ENCODE data around the gene SIL1.
A peak's percentile ranks its signal among the peaks of the same experiment; 100 is the strongest.
"Not testable (repeated sequence)": the region's sequence is repeated elsewhere in the genome, so short reads cannot be mapped to it uniquely, and the experiment has no call there.

Gene SIL1

DNA sequence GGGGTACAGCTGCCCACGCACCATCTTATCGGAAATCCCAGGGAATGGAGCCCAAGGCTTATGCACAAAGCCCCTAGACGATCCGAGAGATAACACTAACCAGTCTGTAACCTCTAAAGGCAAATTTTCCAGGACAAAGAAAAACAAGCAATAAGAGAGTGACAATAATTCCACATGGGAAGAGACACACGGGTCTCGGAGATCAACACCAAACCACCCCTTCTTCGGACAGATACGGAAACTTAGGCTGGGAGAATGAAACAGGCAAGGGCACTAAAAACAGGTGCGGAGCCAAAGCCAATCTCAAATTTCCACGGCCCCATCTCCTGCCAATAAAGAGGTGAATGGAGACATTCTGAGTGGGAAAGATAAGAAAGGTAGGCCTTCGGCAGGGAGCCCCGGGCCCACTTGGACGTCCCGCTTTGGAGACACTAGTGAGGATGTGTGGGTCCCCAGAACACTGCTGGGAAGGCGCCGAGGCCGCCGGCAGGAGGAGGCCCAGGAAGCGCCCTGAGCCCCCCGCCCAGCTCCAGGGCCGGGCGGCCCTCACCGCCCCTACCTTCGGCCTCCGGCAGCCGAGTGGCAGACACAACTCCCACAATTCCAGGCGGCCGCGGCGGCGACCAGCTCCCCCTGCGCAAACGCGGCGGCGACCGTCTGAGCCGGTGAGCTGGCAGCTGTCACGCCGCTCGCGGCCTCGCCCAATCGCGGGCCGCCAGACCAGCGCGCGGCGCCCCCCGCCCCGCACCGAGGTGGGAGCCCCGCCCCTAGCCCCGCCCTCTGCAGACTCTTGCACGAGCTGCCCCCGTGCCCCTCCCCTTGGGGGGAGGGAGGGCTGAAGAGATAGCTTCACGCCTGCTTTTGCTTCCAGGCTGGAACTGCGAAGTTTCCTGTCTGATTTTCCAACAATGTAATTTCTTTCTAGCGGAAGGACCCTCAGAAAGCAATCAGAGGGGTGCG lies at the start of gene SIL1:
SIL1 (minus strand) TSS at position 659 of the 960 bp plus-strand sequence. CDS start 70,525 bp downstream, outside the sequence.
- DNase-seq = peak; percentile 98

- DNase-seq = peak; percentile 63
Measured at GRCh38 chr5:139246394-139246793, 48.2 kb upstream of the SIL1 start.

DNA sequence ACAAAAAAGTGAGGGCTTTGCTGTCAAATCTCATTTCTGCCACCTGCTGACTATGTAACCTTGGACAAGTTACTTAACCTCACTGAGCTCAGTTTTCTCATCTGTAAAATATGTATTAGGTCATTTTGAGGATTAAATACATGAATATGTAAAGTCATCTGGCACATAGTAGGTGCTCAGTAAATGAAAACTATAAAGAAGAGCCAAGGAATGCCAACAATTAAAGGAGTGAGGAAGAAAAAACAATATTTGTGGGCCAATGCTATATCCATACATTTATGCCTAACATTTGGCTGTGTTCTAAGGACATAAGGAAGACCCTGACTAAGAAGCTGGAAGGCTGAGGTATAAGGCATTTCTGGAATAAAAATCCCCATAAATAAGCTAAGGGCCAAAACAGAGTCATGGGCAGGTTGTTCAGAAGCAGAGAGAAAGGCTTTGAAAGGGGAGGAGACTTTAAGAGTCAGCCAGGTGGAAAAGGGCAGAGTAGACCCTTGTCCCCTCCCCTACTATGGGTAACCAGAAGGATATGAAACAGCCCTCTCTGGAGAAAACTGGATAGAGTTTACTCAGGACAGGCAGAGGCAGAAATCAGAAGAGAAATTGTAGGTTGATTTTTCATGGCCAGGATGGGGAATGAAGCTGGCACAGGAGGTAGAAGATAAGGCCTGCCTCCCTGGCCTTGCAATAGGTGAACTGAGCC lies 47.6 kb upstream of the SIL1 start:
- no peak for DNase-seq

GRCh38 chr5:139243425-139243970 lies 45.3 kb upstream of the SIL1 start:
- DNase-seq = no peak

DNA sequence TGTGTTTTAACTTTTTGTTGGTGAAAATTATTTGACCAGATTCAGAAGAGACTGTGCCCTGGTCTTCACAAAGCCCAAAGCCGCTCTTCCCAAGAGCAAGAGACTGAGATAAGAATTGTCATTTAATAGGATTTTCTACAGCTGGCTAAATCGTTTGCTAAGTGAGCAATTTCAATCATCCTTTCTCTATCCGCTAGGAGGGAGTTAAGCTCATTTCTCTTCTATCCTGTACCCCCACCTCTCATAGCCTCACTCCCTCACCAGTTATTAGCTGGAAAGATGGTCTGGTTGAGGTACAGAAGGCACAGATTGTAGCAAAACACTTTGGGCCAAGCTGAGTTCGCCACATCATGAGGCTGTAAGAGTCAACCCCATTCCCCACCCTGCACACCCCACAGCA lies 43.0 kb upstream of the SIL1 start:
- DNase-seq = no peak

DNA sequence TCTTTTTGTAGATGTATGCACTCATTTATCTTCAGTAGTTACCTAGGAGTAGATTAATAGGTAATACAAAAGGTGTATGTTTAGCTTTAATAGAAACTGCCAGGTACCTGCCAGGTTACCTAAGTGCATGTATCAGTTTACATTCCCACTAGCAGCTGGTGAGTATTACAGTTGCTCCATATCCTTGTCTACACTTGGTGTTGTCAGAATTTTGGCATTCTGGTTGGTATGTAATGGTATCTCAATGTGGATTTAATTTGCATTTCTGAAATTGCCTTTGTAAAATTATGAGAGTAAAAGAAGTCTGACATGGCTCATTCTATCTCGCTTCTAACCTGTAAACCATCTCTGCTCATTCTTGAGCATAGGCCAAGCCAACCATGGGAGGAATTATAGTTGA lies 38.3 kb upstream of the SIL1 start:
- DNase-seq = no peak

DNA sequence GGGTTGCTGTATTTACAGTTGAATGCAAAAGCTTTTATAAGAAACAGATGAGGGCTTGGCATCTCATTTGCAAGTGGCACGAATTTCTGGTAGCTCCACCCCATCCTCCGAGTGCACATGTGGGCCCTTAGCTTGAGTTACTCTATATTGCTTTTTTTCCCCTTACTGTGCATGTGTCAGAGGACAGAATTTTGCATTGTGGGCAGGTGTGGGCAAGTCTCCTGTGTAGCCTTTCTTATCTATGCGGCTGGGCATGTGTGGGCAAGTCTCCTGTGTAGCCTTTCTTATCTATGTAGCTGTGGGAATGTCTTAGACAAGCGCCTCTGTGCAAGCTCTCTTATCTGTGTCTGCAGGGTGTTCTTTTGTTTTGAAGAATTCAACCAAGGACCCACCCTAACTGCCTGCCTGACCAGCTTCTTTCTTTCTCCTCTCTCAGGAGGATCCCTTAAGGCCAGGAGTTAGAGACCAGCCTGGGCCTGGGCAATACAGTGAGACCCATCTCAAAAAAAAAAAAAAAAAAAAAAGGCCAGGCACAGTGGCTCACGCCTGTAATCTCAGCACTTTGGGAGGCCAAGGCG lies 34.1 kb upstream of the SIL1 start:
- no peak for DNase-seq

DNA sequence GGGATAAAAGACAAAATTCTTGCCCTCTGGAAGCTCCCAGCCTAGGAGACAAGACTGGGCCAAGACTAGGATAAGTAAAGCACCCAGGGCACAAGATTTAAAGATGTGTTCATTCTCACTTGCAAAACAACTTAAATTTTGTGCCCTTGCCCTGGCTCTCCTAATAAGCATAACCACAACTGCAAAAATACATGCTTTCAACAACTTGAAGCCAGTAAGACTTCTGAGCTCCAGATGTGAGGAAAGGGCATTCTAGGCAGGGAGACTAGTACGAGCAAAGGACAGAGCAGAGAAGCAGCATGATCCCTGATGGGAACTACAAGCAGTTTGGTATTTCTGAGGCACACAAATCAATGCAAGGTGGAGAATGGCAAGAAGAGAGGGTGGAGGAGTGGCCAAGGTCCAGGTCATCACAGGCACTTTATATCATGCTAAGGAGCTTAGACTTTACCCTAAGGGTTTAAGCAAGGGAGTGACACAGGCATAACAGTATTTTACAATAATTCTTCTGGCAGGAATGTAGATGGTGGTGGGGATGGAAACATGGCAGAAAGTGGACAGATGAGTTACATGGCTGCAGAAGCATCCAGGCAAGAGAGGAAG lies 30.1 kb upstream of the SIL1 start:
- no peak for DNase-seq

DNA sequence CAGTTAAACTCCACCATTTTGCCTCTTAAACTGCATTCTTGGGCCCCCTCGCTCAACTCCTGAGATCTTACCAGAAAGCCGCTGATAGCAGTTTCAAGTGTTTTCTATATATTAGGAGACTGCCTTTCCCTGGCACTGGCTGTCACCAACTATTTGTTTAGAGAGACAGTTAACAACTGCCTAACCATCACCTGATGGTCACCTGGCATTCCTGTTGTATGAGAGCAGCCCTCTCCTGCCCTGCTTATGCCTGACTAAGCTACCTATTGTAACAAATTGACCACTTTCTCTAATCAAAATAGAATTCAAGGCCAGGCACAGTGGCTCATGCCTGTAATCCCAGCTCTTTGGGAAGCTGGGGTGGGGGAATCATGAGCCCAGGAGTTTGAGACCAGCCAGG lies 28.0 kb upstream of the SIL1 start:
- DNase-seq = no peak

GRCh38 chr5:139223481-139223880 lies 25.3 kb upstream of the SIL1 start:
- DNase-seq = no peak

GRCh38 chr5:139222346-139222745 lies 24.2 kb upstream of the SIL1 start:
- no peak for DNase-seq

DNA sequence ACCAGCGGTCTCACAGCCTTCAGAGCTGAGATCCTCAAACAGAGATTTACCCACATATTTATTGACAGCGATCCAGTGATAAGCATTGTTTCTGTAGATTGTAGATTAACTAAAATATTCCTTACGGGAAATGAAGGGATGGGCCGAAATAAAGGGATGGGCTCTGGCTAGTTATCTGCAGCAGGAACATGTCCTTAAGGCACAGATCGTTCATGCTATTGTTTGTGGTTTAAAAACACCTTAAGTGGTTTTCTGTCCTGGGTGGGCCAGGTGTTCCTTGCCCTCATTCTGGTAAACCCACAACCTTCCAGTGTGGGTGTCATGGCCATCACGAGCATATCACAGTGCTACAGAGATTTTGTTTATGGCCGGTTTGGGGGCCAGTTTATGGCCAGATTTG lies 19.9 kb upstream of the SIL1 start:
- not testable (repeated sequence) for DNase-seq

DNA sequence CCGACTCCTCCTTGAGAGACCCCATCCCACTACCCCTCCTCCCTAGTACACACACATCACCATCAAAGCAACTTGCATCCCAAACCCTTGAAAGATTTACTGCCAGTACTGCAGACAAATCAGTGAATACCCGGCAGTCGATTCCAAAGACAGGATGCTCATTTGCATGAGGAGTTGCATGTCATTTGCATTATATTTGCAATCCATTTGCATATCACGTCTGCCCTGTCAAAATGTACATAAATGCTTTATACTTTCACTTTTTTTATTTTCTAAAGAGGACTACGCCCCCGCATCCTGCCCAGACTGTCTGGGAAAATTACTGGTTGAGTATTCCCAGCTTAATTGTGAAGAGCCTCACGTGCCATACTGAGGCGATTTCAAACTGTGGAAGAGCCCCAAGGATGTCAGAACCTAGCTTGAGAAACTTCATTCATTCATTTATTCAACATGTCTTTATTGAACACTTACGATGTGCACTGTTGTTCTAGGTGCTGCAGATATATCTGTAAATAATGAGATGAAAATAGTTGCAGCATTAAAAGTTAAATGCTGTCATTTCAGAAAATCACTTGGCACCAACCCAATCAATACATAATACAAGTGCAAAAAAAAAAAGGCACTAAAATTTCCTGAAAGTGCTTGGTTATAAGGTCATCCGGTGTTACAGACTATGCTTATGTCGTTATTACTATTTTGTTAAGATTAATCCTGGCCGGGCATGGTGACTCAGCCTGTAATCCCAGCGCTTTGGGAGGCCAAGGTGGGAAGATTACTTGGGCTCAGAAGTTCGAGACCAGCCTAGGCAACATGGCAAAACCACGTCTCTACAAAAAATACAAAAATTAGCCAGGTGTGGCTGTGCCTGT lies 17.2 kb upstream of the SIL1 start:
- DNase-seq = no peak

DNA sequence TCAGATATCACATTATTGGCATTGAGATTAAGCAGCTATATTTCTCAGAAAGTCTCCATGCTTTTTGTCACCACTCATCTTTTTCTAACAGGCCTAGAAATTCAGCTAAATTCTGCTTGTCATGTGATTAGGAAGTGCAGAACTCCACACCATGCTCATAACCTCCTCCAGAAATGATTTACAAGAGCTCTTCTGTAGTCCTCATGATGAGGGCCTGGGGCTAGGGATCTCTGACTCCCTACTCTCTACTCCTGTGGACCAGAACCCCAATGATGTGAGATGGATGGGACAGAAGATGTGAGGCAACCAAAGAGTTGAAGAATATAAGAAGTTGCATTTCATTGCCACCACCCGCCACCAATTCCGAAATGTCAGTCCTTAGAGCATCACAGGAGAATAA lies 16.5 kb upstream of the SIL1 start:
- no peak for DNase-seq

GRCh38 chr5:139212906-139213305 lies 14.7 kb upstream of the SIL1 start:
- DNase-seq = no peak

GRCh38 chr5:139212486-139212885 lies 14.3 kb upstream of the SIL1 start:
- DNase-seq = no peak

DNA sequence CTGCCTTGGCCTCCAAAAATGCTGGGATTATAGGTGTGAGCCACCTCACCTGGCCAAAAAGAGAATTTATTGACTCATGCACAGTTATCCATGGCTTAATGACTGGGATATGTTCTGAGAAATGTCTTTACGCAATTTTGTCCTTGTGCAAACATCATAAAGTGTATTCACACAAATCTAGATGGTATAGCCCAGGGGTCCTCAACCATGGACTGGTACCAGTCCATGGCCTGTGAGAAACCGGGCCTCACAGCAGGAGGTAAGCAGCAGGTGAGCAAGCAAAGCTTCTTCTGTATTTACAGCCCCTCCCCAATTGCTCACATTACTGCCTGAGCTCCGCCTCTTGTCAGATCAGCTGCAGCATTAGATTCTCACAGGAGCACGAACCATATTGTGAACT lies 12.4 kb upstream of the SIL1 start:
- no peak for DNase-seq

DNA sequence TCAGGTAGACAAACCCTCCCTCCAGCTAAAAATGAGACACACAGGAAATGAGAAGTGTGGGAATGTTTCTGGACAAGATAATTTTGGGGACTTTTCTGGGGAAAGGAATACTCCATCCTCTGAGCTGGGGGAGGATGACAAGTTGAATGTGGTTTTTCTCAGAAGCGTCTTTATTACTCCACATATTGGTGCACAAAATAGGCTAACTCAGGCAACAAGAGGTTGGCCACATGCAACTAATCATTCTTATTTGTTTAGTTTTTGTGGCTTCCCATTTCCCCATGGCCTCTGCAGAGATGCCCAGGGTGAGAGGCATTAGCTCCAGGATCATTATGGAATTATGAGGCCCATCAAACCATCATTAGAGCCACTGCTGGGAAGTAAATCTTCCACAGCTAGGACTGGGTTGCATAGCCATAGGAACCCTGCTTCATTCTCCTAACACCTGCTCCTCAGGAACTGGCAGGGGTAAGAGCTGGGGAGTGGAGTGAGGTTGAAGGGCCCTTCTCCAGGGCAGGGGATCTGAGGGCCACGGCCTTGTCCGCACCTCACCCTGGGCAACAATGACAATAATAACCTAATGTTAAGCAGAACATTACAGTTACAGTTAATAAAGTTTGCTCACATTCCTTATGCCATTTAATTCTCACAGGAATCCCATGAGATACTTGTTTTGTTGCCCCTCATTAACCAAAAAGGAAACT lies 9.3 kb upstream of the SIL1 start:
- no peak for DNase-seq

DNA sequence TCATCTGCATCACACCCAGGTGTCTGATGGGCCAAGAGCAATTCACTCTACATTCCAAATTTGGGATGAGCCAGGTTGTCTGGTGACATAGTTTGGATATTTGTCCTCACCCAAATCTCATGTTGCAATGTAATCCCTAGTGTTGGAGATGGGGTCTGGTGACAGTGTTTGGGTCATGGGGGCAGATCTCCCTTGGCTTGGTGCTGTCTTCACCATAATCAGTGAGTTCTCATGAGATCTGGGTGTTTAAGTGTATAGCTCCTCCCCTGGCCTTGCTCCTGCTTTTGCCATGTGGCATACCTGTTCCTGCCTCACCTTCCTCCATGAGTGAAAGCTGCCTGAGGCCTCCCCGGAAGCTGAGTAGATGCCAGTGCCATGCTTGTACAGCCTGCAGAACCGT lies 7.4 kb upstream of the SIL1 start:
- DNase-seq = no peak

- no peak for DNase-seq
Measured at GRCh38 chr5:139205124-139205523, 7.0 kb upstream of the SIL1 start.

GRCh38 chr5:139204196-139204595 lies 6.0 kb upstream of the SIL1 start:
- no peak for DNase-seq
